ENCODE data around the gene DNAAF8.
"Not testable (repeated sequence)": the region's sequence is repeated elsewhere in the genome, so short reads cannot be mapped to it uniquely, and the experiment has no call there.

Gene DNAAF8

DNA sequence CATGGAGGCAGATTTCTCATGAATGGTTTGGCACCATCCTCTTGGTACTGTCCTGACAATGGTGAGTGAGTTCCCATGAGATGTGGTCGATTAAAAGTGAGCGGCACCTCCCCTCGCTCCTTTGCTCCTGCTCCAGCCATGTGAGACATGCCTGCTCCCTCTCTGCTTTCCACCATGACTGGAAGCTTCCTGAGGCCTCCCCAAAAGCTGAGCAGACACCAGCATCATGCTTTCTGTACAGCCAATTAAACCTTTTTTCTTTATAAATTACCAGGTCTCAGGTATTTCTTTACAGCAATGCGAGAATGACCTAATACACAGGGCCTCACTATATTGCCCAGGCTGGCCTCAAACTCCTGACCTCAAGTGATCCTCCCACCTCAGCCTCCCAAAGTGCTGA, 20.5 kb downstream of the DNAAF8 start:
- DNase-seq: no peak

- no peak for DNase-seq
Measured at GRCh38 chr16:4755687-4756086, 21.4 kb downstream of the DNAAF8 start.

DNA sequence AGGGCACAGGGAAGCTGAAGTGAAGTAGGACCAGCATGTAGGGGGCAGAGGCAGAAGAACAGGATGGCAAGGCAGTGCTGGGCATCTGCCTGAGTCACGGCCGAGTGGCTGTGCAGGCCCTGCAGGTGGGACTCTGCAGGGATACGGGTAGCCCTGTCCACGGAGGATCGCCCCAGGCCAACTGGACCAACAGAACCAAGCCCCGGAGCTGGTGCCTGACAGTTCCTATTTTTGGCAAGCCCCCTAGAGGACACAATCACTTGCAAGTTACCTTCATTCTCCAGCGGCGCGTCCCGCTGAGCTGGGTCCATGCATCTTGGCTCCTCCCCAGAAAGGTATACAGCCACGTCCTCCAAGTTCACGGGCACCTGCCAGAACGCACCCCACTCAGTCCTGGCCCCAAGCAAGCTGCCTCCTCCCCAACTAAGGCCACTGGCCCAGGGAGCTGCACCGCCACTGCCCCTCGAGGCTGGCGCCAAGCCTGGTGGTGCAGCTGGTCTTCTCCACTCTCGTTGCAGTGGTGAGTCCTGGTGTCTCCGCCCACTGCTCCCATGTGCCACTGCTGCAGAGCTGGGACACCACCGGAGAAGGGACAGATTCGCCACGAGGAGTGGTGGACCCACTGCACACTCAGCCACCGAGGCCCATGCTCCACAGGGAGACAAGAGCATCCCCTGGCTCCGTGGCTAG, 26.0 kb downstream of the DNAAF8 start:
- no peak for DNase-seq

GRCh38 chr16:4762205-4762604, 27.9 kb downstream of the DNAAF8 start:
- DNase-seq: no peak

DNA sequence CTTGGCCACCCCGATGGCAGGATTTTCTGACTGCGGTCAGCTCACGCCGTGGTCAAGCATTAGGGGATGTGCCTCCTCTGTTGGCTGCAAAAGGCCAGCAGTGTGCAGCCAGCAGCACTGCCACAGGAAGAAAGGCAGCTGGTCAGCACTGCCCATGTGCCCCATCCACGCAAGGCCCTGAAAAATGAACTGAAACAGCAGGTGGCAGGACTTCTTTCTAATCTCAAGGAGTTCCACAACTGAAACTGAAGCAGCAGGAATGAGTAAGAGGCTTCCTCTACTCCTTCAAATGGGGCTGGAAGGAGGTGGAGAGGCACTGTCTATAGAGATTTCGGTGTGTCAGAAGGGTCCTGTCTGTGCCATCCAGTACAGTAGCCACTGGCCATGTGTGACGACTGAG, 29.5 kb downstream of the DNAAF8 start:
- no peak for DNase-seq

DNA sequence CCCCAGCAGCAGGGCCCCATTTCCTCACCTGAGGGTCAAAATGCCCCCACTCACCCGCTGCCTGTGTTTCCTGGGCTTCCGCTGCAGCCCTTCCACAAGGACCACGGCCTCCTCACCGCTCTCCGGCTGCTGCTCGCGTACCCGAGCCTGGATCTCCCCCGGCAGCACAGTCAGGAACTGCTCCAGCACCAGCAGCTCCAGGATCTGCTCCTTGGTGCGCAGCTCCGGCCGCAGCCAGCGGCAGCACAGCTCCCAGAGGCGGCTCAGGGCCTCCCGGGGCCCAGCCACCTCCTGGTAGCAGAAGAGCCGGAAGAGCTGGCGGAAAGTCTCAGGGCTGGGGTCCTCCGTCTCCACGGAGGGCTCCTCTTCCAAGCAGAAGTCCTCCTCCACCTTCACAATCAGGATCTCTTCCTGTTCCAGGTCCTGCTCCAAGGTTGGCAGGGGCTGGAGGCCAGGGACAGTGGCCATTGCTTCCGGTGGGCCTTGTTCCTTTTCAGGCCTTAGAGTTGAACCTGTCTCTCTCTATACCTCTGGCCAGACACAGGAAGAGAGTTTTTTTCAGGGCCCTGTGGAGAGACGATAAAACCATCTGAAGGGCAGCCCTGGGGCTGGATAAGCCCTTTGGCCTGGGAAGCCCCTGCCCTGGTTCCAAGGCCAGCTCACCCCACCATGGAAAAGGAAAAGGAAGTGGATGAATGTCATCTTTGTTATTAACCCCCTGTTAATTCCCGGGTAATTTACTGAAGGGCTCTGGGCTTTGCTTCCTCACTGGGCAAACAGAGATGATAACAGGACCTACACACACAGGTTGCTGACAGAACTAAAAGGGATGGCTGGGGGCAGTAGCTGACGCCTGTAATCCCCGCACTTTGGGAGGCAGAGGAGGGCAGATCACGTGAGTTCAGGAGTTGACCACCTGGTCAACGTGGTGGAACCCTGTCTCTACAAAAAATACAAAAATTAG, 31.5 kb downstream of the DNAAF8 start:
- no peak for DNase-seq

- peak; percentile 95 for DNase-seq
Measured at GRCh38 chr16:4766875-4767628, 32.7 kb downstream of the DNAAF8 start, which contains the start of gene ZNF500. Gene ZNF500, minus strand, starts transcription at chr16:4767162. Its CDS starts 1,184 bp downstream, at chr16:4765978.

GRCh38 chr16:4767872-4768548, 33.7 kb downstream of the DNAAF8 start:
- peak; percentile 18 for DNase-seq

- peak; percentile 96 for DNase-seq
Measured at GRCh38 chr16:4768549-4769305, 34.4 kb downstream of the DNAAF8 start.

- DNase-seq: no peak
Measured at GRCh38 chr16:4769306-4769638, 34.9 kb downstream of the DNAAF8 start.

DNA sequence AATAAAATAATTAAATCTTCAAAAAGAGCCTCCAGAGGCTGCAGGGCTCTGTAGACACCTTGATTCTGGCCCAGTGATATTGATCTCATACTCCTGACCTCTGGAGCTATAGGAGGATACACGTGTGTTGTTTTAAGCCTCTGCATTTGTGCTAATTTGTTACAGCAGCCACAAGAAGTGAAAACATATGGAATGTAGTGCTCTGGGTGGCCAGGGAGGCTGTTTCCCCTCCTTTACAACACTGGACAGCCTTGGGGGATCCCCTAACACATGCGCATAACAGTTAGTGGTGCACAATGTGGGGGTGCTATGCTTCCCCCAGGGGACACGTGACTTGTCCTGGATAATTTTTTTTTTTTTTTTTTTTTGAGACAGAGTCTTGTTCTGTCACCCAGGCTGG, 37.3 kb downstream of the DNAAF8 start:
- no peak for DNase-seq

- no peak for DNase-seq
Measured at GRCh38 chr16:4772351-4772750, 38.0 kb downstream of the DNAAF8 start.

GRCh38 chr16:4775005-4775404, 40.7 kb downstream of the DNAAF8 start:
- DNase-seq: no peak

DNA sequence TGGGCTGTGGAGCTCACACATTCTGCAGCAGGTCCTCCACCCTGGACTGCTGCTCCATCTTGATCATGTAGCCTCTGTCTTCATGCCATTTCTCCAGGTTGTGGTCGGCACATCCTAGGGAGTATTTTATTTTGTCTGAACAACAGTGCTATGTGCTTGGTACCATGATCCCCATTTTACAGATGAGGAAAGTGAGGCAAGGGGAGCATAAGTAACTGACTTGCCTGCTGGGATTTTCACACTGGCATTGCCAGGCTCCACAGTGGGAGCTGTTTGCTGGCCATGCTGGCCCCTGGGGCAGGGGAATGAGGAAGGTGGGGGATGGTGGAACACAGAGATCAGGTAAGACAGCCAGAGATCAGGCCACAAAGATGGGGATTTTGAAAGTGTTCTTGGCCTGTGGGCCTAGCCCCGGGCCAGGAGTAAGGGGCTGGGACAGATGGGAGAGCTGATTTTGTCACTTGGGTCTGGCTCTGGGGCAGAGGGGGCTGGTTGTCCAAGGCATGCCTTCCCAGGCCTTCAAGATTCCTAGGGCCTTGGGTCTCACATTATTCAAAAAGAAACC, 41.9 kb downstream of the DNAAF8 start:
- no peak for DNase-seq

GRCh38 chr16:4777339-4778049, 43.2 kb downstream of the DNAAF8 start:
- DNase-seq: no peak

GRCh38 chr16:4778050-4778392, 43.7 kb downstream of the DNAAF8 start:
- no peak for DNase-seq

- no peak for DNase-seq
Measured at GRCh38 chr16:4780235-4780634, 45.9 kb downstream of the DNAAF8 start.

DNA sequence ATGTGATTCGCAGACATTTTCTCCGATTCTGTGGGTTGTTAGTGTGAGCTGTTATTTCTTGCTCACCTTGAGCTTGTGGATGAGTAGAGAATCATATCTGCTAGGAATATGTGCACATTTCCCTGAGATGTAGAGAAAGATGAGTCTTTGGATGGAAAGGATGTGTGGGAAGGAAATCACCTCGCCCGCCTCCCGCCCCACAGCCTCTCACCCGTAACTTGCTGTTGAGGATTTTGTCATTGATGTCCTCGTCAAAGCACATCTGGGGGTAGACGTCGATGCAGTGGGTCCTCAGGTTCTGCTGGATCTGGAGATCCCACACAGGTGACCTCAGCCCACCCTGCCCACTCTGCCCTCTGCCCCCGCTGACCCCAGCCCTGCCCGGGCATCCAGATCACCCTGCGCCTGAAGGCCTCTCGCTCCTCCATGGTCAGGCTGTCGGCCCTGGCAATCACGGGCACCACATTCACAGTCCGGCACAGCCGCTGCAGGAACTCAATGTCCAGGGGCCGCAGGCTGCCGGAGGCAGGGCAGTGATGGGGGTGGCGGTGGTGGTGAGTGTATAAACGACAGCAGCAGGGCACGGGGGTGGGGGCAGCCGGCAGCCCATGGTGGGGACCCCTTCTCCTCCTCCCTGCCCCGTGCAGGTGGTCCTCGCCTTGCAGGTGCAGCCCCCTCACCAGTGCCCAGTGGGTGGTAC, 49.1 kb downstream of the DNAAF8 start:
- DNase-seq: no peak

DNA sequence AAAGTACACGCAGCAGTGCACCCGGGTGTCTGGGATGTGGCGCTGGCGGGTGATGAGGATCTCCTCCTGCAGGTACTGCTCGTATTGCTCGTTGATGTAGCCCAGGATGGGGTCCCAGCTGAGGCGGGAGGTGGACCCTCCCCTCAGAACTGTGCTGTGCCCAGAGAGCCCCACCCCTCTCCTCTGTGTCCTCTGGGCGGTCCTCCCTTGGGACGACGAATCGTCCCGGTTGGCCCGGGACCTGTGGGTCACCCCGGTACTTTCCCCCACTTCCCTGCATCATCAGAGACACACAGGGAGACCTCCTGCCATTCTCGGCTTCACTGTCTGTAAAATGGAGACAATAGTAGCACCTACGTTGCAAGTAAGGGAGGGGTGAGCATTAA, 49.6 kb downstream of the DNAAF8 start:
- DNase-seq: no peak

- DNase-seq: not testable (repeated sequence)
Measured at GRCh38 chr16:4784444-4784987, 50.2 kb downstream of the DNAAF8 start.
